Stimulated activated CD4-positive, alpha-beta T cell treated with anti-CD3 and anti-CD28 coated beads, TNF-alpha, amount 100 ng/mL, for 24 hours (primary cell): ENCODE measurements around the gene TEKTIP1.
"Not testable (repeated sequence)": the region's sequence is repeated elsewhere in the genome, so short reads cannot be mapped to it uniquely, and the experiment has no call there.

Source experiments
- DNase-seq, 3 experiments: peaks; one replicate each; pipeline ENCODE4 v3.0.0-alpha.2; 2020; ENCODE audit warnings: low read depth in 3 of 3

TEKTIP1 gene

DNA sequence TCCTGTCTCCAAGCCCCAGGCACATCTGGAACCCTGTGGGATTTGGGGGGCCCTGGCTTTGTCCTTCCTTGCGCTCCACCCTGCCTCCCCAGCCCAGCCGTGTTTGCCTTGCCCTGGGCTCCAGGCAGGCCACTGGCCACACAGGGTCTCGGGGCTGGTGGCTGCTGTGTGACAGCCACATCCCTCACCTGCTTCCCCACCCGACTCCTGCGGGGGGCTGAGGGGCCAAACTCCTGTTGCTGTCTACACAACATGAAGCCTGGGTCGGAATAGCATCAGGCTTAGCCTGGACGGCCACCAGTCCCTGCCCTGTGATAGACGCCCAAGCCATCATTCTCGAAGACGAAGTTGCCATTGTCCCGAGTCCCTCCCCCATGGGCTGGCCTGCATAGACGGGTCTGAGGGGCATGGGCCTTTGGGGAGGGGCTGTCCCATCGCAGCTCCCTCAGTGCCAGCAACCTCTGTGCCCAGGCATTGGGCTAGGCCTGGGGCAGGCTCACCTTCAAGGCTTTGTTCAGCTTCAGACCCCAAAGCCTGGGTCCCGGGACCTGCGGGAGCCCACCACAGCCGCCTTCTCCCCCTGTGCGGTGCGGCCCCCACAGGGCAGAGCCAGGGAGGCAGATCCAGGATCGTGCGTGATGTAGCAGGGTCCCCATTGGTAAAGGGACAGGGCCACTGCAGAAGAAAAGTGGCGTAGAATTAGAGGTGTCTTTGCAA is 15.5 kb upstream of the TEKTIP1 start:
- no peak for DNase-seq

GRCh38 chr19:3524078-3524842 is 14.7 kb upstream of the TEKTIP1 start:
- no peak for DNase-seq

GRCh38 chr19:3524904-3525451 is 14.0 kb upstream of the TEKTIP1 start:
- no peak for DNase-seq

DNA sequence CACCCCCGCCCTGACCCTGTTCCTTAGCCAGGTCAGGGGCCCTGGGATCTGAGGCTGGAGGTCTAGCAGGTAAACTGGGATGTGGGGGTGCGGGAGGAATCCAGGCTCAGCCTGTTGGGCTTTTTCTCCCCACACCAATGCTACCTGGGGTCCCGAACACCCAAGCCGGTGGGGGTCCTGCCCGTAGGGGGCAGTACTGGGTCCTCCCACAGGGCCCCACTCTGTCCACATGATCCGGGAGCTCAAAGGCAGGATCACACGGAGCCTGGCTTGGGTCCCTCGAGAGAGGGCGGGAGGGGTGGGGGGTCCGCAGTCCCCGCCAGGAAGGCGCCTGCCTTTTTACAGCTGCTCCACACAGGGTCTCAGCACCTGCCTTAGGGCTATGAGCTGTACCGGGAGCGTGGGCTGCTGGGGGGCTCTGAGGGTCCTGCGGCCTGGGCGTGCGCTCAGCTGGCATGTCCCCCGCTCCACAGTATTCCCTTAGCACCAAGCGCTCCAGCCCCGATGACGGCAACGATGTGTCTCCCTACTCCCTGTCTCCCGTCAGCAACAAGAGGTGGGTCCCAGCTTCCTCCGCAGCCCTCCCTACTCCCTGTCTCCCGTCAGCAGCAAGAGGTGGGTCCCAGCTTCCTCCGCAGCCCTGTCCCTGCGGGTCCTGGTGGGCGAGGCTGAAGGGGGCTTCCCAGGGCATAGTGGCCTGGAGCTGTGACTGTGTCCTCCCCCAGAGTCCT is 12.3 kb upstream of the TEKTIP1 start:
- no peak for DNase-seq

- DNase-seq, result no peak
Measured at GRCh38 chr19:3527238-3527910, 11.6 kb upstream of the TEKTIP1 start.

DNA sequence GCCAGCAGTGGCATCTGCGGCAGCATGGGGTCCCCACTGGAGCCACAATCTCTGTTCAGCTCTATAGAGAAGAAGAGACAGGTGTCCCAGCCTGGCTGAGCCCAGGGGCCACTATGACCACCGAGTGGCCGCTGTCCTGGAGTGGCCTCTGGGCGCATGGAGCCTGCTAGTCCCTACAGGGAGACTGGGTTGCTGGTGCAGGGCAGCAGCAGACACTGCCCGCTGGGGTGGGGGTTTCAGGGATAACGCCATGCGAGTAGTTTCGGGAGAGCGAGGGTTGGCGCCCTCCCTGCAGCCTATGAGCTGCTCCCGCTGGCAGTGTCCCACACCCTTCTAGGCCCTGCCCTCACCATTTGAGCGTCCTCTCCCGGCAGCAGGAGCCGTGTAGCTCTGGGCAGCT is 10.9 kb upstream of the TEKTIP1 start:
- no peak for DNase-seq

DNA sequence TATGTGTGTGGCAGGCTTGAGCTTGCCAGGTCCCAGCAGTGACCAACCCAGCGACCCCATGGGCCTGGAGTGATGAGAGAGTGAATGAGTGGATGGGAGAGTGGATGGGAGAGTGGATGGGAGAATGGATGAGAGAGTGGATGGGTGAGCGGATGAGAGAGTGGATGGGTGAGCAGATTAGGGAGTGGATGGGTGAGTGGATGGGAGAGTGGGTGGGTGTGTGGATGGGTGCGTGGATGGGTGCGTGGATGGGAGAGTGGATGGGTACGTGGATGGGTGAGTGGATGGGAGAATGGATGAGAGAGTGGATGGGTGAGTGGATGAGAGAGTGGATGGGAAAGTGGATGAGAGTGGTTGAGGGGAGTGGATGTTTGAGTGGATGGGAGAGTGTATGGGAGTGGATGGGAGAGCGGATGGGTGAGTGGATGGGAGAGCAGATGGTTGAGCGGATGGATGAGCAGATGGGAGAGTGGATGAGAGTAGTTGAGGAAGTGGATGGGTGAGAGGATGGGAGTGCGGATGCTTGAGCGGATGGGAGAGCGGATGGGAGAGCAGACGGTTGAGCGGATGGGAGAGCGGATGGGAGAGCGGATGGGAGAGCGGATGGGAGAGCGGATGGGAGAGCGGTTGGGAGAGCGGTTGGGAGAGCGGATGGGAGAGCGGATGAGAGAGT is 10.3 kb upstream of the TEKTIP1 start:
- DNase-seq, result no peak

DNA sequence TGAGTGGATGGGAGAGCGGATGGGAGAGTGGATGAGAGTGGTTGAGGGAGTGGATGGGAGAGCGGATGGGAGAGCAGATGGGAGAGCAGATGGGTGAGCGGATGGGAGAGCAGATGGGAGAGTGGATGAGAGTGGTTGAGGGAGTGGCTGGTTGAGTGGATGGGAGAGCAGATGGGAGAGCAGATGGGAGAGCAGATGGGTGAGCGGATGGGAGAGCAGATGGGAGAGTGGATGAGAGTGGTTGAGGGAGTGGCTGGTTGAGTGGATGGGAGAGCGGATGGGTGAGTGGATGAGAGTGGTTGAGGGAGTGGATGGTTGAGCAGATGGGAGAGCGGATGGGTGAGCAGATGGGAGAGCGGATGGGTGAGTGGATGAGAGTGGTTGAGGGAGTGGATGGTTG is 9.7 kb upstream of the TEKTIP1 start:
- DNase-seq, result not testable (repeated sequence)

DNA sequence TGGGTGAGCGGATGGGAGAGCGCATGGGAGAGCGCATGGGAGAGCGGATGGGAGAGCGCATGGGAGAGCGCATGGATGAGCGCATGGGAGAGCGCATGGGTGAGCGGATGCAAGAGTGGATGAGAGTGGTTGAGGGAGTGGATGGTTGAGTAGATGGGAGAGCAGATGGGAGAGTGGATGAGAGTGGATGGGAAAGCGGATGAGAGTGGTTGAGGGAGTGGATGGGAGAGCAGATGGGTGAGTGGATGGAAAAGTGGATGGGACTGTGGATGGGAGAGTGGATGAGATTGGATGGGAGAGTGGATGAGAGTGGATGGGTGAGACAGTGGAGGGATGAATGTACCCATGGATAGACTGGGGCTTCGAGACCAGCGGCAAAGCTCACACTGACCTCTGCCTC is 8.6 kb upstream of the TEKTIP1 start:
- DNase-seq, result no peak

- DNase-seq, result no peak
Measured at GRCh38 chr19:3531716-3532115, 7.3 kb upstream of the TEKTIP1 start.

- no peak for DNase-seq
Measured at GRCh38 chr19:3532154-3532786, 6.7 kb upstream of the TEKTIP1 start.

DNA sequence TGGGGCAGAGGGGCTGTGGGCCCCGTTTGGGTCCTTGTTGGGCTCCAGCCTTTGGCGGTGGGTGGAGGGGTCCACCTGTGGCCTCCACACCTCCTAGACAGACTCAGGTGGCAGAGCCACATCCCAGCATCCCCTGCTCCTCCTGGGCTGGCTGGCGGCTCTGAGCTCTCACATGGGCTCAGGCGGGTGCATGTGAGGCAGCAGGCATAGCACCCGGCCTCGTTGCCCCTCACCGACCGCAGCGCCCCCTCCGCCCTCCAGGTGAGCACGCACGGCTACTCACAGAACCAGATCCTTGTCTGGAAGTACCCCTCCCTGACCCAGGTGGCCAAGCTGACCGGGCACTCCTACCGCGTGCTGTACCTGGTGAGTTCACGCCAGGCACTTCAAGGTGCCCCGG is 5.9 kb upstream of the TEKTIP1 start:
- no peak for DNase-seq

GRCh38 chr19:3533563-3534216 is 5.3 kb upstream of the TEKTIP1 start:
- DNase-seq, result no peak

GRCh38 chr19:3534375-3535234 is 4.4 kb upstream of the TEKTIP1 start:
- DNase-seq, result no peak

- DNase-seq, result no peak
Measured at GRCh38 chr19:3535235-3535535, 3.8 kb upstream of the TEKTIP1 start.

DNA sequence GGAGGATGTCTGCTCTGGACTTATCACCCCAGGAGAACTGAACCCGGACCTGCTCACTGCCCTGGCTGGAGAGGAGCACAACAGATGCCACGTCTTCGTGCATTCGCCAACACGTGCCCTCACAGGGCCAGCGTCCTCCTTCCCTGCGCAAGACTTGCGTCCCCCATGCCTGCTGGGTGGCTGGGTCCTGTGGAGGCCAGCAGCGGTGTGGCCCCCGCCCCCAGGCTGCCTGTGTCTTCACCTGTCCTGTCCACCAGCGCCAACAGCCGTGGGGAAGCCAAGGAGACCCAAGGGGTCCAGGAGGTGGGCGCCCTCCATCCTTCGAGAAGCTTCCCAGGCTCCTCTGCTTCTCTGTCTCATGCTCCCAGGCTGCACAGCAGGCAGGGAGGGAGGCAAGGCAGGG is 3.4 kb upstream of the TEKTIP1 start:
- DNase-seq, result no peak

- no peak for DNase-seq
Measured at GRCh38 chr19:3535981-3536380, 3.0 kb upstream of the TEKTIP1 start.

- DNase-seq, result no peak
Measured at GRCh38 chr19:3536429-3537100, 2.4 kb upstream of the TEKTIP1 start.

DNA sequence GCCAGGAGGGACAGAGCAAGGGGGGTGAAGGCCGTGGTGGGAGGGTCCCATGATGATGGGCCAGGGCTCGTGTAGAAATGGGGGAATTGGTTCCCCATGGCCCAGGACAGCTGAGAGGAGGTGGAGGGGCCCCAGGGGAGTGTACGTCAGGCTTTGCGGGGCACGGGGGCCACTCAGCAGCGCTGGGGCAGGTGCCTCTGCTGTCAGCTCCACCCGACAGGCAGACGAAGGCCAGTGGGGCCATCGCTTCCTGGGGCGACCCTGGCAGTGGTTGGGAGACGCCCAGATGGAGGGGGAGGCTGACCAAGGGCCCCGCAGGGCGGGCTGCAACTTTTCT is 1.9 kb upstream of the TEKTIP1 start:
- DNase-seq, result no peak
